ENCODE measurements around the gene NUDT21.
"Not testable (repeated sequence)": the region's sequence is repeated elsewhere in the genome, so short reads cannot be mapped to it uniquely, and the experiment has no call there.

Gene NUDT21

GRCh38 chr16:56414366-56414765 lies 36.8 kb downstream of the NUDT21 start:
- no peak for DNase-seq

GRCh38 chr16:56413381-56413780 lies 37.8 kb downstream of the NUDT21 start:
- no peak for DNase-seq

GRCh38 chr16:56411624-56412023 lies 39.5 kb downstream of the NUDT21 start:
- no peak for DNase-seq

- no peak for DNase-seq
Measured at GRCh38 chr16:56411123-56411522, 40.0 kb downstream of the NUDT21 start.

GRCh38 chr16:56409195-56409594 lies 41.9 kb downstream of the NUDT21 start:
- DNase-seq = no peak

GRCh38 chr16:56408379-56409098 lies 42.6 kb downstream of the NUDT21 start:
- DNase-seq = no peak

GRCh38 chr16:56405977-56406672 lies 45.0 kb downstream of the NUDT21 start:
- no peak for DNase-seq

- DNase-seq = no peak
Measured at GRCh38 chr16:56401482-56401881, 49.6 kb downstream of the NUDT21 start.

GRCh38 chr16:56400458-56400857 lies 50.7 kb downstream of the NUDT21 start:
- no peak for DNase-seq

GRCh38 chr16:56399486-56399885 lies 51.6 kb downstream of the NUDT21 start:
- no peak for DNase-seq

- no peak for DNase-seq
Measured at GRCh38 chr16:56399047-56399446, 52.1 kb downstream of the NUDT21 start.

GRCh38 chr16:56396724-56397123 lies 54.4 kb downstream of the NUDT21 start:
- not testable (repeated sequence) for DNase-seq

GRCh38 chr16:56389554-56389953 lies 61.6 kb downstream of the NUDT21 start:
- DNase-seq = no peak

GRCh38 chr16:56388209-56388608 lies 62.9 kb downstream of the NUDT21 start:
- no peak for DNase-seq

- no peak for DNase-seq
Measured at GRCh38 chr16:56387396-56387795, 63.7 kb downstream of the NUDT21 start.

GRCh38 chr16:56384074-56384721 lies 66.9 kb downstream of the NUDT21 start:
- DNase-seq = no peak

GRCh38 chr16:56382901-56383355 lies 68.2 kb downstream of the NUDT21 start:
- no peak for DNase-seq

GRCh38 chr16:56382459-56382858 lies 68.7 kb downstream of the NUDT21 start:
- DNase-seq = no peak

- not testable (repeated sequence) for DNase-seq
Measured at GRCh38 chr16:56380778-56381485, 70.2 kb downstream of the NUDT21 start.
